BJ (cell line): ENCODE results near the gene HIVEP3. TPM values are rescaled to one million over a fixed set of nuclear protein-coding genes. Genes with fewer than 3 reads are reported as not detected.

Source experiments
- CTCF ChIA-PET: fragments of 350-600 bp; formaldehyde crosslinking; extraction: SDS; loops from one replicate; lab custom pipeline; 2021; ENCODE audit warnings: antibody characterized with exemption, inconsistent platforms; lab: Yijun Ruan, JAX
- POLR2A ChIA-PET: fragments of 300-600 bp; sonication (Branson Sonifier 250); formaldehyde crosslinking; extraction: SDS; loops from one replicate; lab custom pipeline; 2021; ENCODE audit warnings: antibody characterized with exemption; lab: Charles Lee
- DNase-seq: peaks from one replicate; pipeline ENCODE4 v3.0.0-alpha.2; 2011; ENCODE audit warnings: low read depth
- H3K27me3 ChIP-seq: 2 replicates; pipeline ENCODE4 v1.6.0; 2011; ENCODE audit warnings: low read length; ENCODE audit not compliant: control insufficient read depth, insufficient read depth
- H3K36me3 ChIP-seq: 2 replicates; pipeline ENCODE4 v1.5.1; 2011; ENCODE audit warnings: low read length; ENCODE audit not compliant: control insufficient read depth, insufficient read depth
- H3K4me3 ChIP-seq: 2 replicates; pipeline ENCODE4 v1.5.1; 2011; ENCODE audit warnings: low read depth, mild to moderate bottlenecking, control low read depth, low read length
- CTCF ChIP-seq: IDR thresholded peaks from 2 replicates; pipeline ENCODE4 v1.5.1; 2011; ENCODE audit warnings: low read depth, mild to moderate bottlenecking, control low read depth, inconsistent platforms, low read length, moderate library complexity; ENCODE audit not compliant: insufficient read depth
- polyA plus RNA-seq: library from polyadenylated mRNA; depleted of rRNA; stranded (reverse); fragments of >200 nt; gene quantifications from 2 replicates; pipeline ENCODE4 v1.2.3, GENCODE V29; 2011

HIVEP3 gene
- polyA plus RNA-seq, 1 experiment: 4.0 TPM

- ChIA-PET CTCF (no interaction called here), POLR2A (no interaction called here)
- Histone ChIP-seq H3K36me3 (no peaks in the 10 kb centered on the region), H3K27me3 (no peaks in the 10 kb centered on the region; the same call in 1 of the 2 replicates), H3K4me3 (no peak overlapping the region)
- no peak for TF ChIP-seq CTCF
- DNase-seq: no peak
These were observed 271.2 kb downstream of the HIVEP3 start for GRCh38 chr1:41647221-41648135.

- no peak for DNase-seq
- Histone ChIP-seq H3K4me3 (no peak overlapping the region), H3K36me3 (no peaks in the 10 kb centered on the region), H3K27me3 (no peaks in the 10 kb centered on the region; the same call in 1 of the 2 replicates)
- POLR2A ChIA-PET: no interaction called here
- CTCF ChIA-PET: no interaction called here
- TF ChIP-seq CTCF: no peak
These were observed 272.5 kb downstream of the HIVEP3 start for GRCh38 chr1:41646186-41646585.

- no peaks in the 10 kb centered on the region for H3K36me3 ChIP-seq
- no peak for TF ChIP-seq CTCF
- DNase-seq: no peak
- POLR2A ChIA-PET: no interaction called here
- CTCF ChIA-PET: interaction anchor here (0.9 kb wide), 1 partner anchor 15 kb away, joined by 3 read pairs; no protein-coding TSS in a partner anchor
- no peak overlapping the region for H3K4me3 ChIP-seq
- no peaks in the 10 kb centered on the region; the same call in 1 of the 2 replicates for H3K27me3 ChIP-seq
These were observed 273.7 kb downstream of the HIVEP3 start for GRCh38 chr1:41645062-41645461.

- CTCF ChIA-PET: interaction anchor here (0.9 kb wide), 1 partner anchor 230 kb away, joined by 3 read pairs; no protein-coding TSS in a partner anchor
- POLR2A ChIA-PET: no interaction called here
- DNase-seq: no peak
- Histone ChIP-seq H3K36me3 (no peaks in the 10 kb centered on the region), H3K4me3 (no peak overlapping the region), H3K27me3 (no peaks in the 10 kb centered on the region; the same call in 1 of the 2 replicates)
- no peak for TF ChIP-seq CTCF
These were observed 275.6 kb downstream of the HIVEP3 start for GRCh38 chr1:41642922-41643821.

GRCh38 chr1:41641941-41642527 is 276.7 kb downstream of the HIVEP3 start:
- ChIA-PET POLR2A (no interaction called here), CTCF (no interaction called here)
- no peak for TF ChIP-seq CTCF
- H3K4me3 ChIP-seq: no peak overlapping the region
- H3K36me3 ChIP-seq: no peaks in the 10 kb centered on the region
- no peaks in the 10 kb centered on the region for H3K27me3 ChIP-seq
- no peak for DNase-seq
